ENCODE results near the gene KIAA1328.

The KIAA1328 gene

GRCh38 chr18:37258131-37258530 lies 429.2 kb downstream of the KIAA1328 start:
- DNase-seq: no peak

GRCh38 chr18:37258819-37259218 lies 429.9 kb downstream of the KIAA1328 start:
- DNase-seq: no peak

GRCh38 chr18:37259711-37260110 lies 430.8 kb downstream of the KIAA1328 start:
- no peak for DNase-seq

- DNase-seq: no peak
These were observed 431.6 kb downstream of the KIAA1328 start for GRCh38 chr18:37260367-37261093.

GRCh38 chr18:37261246-37261840 lies 432.4 kb downstream of the KIAA1328 start:
- no peak for DNase-seq

- DNase-seq: no peak
These were observed 433.1 kb downstream of the KIAA1328 start for GRCh38 chr18:37261988-37262387.

GRCh38 chr18:37264956-37265355 lies 436.0 kb downstream of the KIAA1328 start:
- no peak for DNase-seq

GRCh38 chr18:37265382-37265781 lies 436.5 kb downstream of the KIAA1328 start:
- DNase-seq: no peak

GRCh38 chr18:37266290-37266689 lies 437.4 kb downstream of the KIAA1328 start:
- DNase-seq: no peak

- DNase-seq: peak; percentile 13
These were observed 441.2 kb downstream of the KIAA1328 start for GRCh38 chr18:37270038-37270665.

- no peak for DNase-seq
These were observed 441.7 kb downstream of the KIAA1328 start for GRCh38 chr18:37270666-37271052.

- no peak for DNase-seq
These were observed 443.3 kb downstream of the KIAA1328 start for GRCh38 chr18:37272226-37272625.

GRCh38 chr18:37272841-37273240 lies 443.9 kb downstream of the KIAA1328 start:
- DNase-seq: no peak

GRCh38 chr18:37274309-37275236 lies 445.6 kb downstream of the KIAA1328 start:
- no peak for DNase-seq

- DNase-seq: no peak
These were observed 446.4 kb downstream of the KIAA1328 start for GRCh38 chr18:37275237-37275741.

GRCh38 chr18:37276111-37276890 lies 447.4 kb downstream of the KIAA1328 start:
- no peak for DNase-seq

GRCh38 chr18:37277804-37278203 lies 448.9 kb downstream of the KIAA1328 start:
- DNase-seq: no peak
